H1 (cell line): Measurements from ENCODE around the gene ME3. TPM values are rescaled to one million over a fixed set of nuclear protein-coding genes. Genes with fewer than 3 reads are reported as not detected.

Experiments used
- ASH2L ChIP-seq: fragments of 200-600, 300-600 bp; sonication (generic); IDR thresholded peaks from one replicate; pipeline ENCODE4 v1.7.1; 2017; ENCODE audit warnings: low read length
- POLR2A ChIP-seq, 2 experiments: IDR thresholded peaks; 1 replicate in 1 of 2; 2 replicates in 1 of 2; pipeline ENCODE4 v1.6.1; 2011; ENCODE audit warnings: low read depth in 2 of 2, low read length in 2 of 2, mild to moderate bottlenecking in 2 of 2; ENCODE audit errors: control extremely low read depth in 1 of 2
- RBBP5 ChIP-seq: IDR thresholded peaks from 2 replicates; pipeline ENCODE4 v1.7.1; 2012; ENCODE audit warnings: low read depth, mild to moderate bottlenecking, inconsistent platforms, low read length, moderate library complexity, borderline replicate concordance
- SIX5 ChIP-seq: IDR thresholded peaks from 2 replicates; pipeline ENCODE4 v1.6.1; 2011; ENCODE audit warnings: mild to moderate bottlenecking, low read depth, low read length
- SP1 ChIP-seq: IDR thresholded peaks from 2 replicates; pipeline ENCODE4 v1.6.1; 2011; ENCODE audit warnings: low read depth, low read length
- YY1 ChIP-seq: IDR thresholded peaks from 2 replicates; pipeline ENCODE4 v1.6.1; 2011; ENCODE audit warnings: low read depth, mild to moderate bottlenecking, low read length
- polyA plus RNA-seq, 7 experiments: library from polyadenylated mRNA; depleted of rRNA in 3 of 7; stranded (reverse) in 5 of 7; unstranded in 2 of 7; fragments of >200 nt in 5 of 7; fragments of 200-250 nt in 2 of 7; gene quantifications; 1 replicate in 5 of 7; 2 replicates in 1 of 7; 4 replicates in 1 of 7; pipeline versions ENCODE4 v1.2.1 to v1.2.3, GENCODE V29; 2011 to 2013; ENCODE audit warnings: missing spikeins in 2 of 7, mixed read lengths in 2 of 7
- total RNA-seq: library from RNA; stranded (reverse); fragmentation: NEBNext Ultra II Directional; extraction: Animal tissue kit (Norgen Biotek cat#: 25700); gene quantifications from 2 replicates; pipeline ENCODE4 v1.2.1, GENCODE V29; 2021

ME3 gene
- total and polyA plus RNA-seq, 2 of the 8 experiments (the other 6 are each of a cell fraction or from before 2014, with no cell fraction given), result 1.5 to 2.8 TPM

- TF ChIP-seq SIX5 (no peak), SP1 (no peak), YY1 (no peak), RBBP5 (no peak), POLR2A (IDR thresholded peaks at IDR 0.05; ENCODE audit: control extremely low read depth in 1 of 2, low read depth in 2 of 2, low read length in 2 of 2) (no peak), ASH2L (no peak)
Observed at GRCh38 chr11:86637988-86638387, 34.4 kb downstream of the ME3 start (continued).
